CD1c-positive myeloid dendritic cell (primary cell): ENCODE measurements around the gene GJA10.

ENCODE experiments used
- DNase-seq: peaks from one replicate; pipeline ENCODE4 v3.0.0-alpha.2; 2016; ENCODE audit errors: extremely low spot score

The GJA10 gene

DNA sequence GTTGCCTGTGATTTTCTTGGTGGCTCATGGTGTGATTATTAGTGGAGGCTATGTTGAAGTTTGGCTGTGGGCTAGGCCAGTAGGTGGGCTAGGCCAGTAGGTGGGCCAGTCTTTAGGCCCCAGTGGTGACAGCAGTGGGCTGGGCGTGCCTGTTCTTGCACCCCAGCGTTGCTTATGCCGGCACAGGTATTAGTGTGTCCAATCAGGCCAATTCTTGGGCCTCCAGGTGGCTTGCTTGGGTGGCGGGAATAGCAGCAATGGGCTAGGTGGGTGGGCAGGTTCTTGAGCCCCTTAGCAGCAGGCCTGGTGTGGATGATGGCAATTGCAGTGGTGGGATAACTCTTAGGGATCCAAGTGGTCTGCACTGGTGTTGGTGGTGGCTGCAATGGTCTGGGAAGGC lies 22.9 kb downstream of the GJA10 start:
- no peak for DNase-seq

DNA sequence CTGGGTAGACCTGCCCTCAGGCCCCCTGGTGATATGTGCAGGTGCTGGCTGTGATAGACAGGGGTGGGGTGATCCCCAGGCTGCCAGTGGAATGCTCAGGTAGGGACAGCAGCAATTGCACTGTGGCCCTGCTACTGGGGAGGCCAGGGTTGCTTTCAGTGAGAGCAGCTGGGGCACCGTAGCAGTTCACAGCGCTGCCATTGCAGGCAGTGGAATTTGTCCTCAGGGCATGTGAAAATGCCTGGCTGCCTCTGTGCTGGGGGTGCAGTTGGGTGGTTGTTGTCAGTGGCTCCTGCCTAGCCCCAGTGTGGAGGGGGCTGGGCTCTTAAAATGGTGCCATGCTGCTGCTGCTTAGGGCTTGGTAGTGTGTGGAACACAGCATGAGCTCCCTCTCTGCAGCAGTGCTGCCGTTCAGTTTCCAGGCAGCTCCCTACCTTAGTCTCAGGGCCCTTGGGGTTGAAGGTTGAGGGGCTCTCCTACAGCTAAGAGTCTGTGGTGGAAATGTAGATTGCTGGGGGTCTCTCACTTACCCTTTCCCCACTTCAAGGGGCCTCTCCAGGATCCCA lies 23.6 kb downstream of the GJA10 start:
- DNase-seq = no peak

DNA sequence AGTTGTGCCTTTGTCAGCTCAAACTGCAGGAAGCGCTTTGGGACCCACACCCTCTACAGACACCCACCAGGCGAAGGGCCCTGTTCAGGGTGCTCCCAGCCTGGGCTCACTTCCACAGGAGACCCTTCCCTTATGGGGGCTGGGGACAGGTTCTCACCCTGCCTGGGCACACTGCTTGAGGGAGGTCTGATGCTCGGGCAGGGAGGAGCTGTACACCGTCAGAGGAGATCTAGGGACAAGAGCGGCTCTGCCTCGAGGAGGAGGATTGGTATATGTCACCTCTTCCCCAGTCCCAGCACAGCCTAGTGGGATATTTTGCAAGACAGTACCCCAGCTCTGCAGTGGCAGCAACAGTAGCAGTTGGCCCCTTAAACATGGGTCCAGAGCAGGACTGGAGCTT lies 26.9 kb downstream of the GJA10 start:
- no peak for DNase-seq

DNA sequence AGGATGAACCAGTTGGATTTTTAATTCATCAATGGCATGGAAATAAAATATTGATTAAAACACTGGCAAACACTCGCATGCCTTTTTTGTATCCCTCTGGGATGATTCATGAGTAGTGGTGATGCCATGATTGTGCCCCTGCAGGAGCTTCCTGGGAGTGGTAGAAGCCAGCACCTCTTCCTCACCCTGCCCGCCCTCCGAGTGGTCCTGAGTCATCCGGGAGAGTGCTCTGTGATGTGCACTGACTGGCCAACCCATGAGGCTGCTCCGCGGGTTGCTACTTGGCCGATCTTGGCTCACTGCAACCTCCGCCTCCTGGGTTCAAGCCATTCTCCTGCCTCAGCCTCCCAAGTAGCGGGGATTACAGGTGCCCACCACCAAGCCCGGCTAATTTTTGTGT lies 27.4 kb downstream of the GJA10 start:
- DNase-seq = no peak

DNA sequence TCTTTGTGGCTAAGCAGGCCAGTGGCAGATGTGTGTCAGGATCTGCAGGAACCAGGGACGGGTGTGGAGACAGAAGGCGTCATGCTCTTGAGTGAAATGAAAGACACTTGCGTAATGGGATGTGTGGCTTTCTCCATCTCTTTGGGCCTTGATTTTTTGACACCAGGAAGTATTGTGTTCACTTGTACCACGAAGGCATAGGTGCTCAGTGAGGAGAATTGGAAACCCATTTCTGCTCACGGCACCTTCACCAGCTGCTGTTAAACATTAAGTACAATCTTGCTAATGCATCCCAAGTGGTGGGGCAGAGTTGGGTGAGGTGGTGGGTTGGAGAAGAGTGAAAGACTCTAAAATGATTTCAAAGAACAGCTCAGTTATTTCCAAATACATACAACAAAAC lies 30.0 kb downstream of the GJA10 start:
- DNase-seq = no peak

DNA sequence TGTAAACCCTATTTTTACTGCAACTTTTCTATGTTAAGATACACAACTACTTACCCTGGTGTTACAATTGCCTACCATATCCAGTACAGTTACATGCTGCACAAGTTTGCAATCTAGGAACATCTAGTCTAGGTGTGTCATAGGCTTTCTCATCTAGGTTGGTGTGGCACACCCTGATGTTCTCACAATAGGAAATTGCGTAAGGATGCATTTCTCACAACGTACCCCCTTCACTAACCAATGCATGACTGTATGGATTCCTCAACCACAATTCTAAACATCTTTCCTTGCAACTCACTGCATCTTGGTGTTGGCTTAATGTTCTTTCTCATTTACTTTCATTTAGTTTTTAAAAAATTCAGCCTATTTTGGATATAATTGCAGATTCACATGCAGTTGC lies 31.6 kb downstream of the GJA10 start:
- DNase-seq = no peak

DNA sequence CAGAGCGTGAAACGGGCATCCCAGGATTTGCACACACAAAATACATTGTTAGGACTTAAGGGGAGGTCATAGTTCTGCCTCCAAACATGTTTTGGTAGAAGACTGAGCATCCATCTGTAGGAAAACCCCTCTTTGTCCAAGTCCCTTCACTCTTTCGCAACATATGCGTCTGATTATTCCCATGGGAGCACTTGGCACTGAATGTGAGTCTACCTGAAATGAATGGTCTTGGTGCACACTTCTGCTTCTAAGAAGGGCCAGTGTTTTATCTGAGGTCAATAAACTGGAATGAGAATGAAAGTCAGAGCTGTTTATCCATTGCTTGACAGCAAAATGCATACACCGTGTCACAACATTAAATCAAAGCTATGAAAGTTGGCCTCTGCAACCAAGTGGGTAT lies 33.0 kb downstream of the GJA10 start:
- DNase-seq = no peak

DNA sequence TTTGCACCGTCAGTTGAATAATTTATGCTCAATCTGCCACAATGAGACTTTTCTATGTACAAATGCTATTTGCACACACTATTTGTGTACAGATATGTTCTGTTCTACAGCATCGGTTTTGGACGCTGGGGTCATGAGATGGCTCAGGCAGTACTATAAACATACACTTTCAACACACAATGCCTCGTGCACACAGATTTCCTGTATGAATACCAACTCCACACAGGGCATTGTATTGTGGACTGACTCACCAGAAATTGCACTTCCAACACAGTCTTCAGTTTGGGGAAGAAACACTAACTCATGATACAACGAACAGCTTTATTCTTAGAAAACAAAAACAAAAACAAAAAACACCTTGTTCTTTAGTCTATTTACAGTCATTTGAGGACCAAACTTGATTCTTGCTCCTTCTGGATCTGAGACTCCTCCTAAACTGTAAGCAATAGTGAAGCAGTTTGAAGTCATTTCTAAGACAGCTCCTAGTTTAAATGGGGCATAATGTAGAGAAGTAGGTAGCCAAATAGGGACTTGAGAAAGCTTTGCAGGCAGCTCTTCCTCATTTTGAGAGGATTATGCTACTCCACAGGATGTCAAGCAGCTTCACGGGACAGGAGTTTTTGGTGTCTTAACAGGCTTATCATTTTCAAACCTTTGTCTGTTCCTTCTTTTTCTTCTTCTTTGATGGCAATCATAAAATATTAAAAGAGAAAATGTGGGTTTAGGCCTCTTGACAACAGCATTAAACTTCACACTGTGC lies 33.7 kb downstream of the GJA10 start:
- peak; percentile 56 for DNase-seq

DNA sequence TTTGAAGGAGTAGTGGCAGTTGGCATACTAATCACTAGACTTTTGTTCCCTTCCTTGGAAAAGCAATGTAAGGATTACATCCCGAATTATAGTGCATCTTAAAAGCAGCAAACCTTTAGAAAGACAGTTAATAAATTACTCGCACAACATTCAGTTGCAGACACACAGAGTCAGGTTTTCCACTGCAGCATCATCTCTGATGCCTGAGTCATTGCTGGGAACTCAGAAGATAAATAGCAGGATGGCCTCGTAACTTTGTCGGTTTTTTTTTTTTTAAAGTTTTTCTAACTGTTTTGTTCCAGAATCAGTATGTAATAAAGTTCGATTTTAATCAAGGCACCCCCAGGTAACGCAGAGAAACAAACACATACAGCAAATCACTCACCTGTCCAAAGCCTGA lies 34.3 kb downstream of the GJA10 start:
- no peak for DNase-seq

DNA sequence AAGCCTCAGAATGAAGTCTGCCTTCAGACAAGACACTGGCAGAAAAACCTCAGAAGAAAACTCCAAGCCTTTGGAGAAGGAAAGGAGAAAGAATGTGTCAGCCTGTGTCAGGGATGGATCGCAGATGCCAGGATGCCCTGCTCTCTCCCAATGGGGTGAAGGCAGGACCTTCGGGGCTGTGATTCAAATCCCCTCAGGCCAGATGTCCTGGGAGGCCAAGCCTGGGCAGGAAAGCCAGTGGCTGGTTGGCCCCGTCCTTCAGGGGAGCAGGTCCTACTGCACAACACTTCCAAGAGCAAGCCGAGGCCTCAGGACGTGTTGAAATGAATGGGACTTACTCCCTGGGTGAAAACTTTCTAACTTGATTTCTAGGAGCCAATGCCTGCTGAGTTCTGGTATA lies 36.5 kb downstream of the GJA10 start:
- no peak for DNase-seq

DNA sequence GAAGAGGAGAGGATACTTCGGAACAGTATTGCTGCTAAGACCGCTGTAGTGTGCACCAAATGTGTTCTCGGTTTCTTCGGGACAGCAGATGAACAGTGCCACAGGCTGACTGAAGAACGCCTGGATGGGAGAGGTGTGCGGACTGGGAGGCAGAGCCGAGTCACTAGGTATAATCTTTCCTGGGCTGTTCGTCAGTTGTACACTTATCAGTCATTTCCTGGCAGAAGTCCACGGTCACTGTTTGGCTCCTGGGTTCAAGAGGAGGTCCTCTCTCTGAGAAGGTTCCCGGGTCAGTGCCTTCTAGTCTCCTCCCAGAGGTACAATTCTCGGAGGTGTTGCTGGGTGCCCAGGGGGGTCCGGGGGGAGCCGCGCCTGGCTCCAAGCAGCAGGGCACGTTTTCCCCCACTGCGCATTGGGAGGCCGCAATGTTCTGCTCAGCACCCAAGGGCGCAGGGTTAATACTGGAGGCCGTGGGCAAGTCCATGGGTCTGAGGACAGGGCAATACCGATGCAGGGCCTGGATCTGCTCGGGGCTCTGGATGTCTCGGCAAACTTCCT lies 38.1 kb downstream of the GJA10 start:
- DNase-seq = no peak

DNA sequence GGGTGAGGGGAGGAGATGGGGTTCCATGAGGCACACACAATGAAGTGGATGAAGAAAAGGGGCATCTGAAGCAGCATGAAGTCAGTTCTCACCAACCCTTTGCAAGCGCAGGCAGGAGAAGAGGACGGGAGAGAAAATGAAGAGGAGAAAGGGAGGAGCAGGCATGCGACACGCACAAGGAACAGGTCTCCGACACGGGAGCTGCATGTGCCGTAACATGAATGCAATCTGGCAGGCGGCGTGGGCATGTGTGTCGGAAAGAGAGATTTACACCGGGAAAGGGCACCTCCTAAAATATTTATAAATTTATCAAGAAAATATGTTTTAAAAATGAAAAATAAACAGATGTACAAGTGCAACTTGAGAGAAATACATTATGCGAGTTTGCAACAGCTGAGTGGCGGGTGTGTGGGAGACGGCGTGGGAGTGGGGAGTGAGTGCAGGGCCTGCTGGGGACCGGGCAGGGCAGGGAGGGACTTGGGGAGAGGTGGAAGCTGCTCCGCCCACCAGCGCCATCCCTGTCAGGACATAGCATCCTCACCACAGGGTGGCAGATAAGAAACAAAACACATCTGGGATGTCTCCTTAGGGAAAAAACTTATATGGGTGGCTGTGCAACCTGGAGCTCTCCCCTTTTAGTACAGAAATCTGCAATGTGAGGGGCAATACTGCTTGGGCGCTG lies 40.6 kb downstream of the GJA10 start:
- DNase-seq = no peak

DNA sequence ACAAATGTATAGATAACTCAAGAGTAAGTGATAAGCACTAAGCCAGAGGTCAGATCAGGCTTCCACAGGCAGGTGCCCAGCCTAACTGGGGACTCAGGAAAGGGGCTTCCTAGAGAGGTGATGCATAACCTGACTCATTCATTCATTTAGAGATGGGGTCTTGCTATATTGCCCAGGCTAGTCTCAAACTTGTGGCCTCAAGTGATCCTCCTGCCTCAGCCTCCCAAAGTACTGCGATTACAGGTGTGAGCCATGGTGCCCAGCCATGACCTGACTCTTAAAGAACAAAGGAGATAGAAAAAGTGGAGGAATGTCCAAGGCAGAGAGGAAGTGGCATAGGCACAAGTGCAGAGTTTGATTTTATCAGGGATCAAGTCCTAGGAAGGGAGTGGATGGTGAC lies 41.9 kb downstream of the GJA10 start:
- no peak for DNase-seq

DNA sequence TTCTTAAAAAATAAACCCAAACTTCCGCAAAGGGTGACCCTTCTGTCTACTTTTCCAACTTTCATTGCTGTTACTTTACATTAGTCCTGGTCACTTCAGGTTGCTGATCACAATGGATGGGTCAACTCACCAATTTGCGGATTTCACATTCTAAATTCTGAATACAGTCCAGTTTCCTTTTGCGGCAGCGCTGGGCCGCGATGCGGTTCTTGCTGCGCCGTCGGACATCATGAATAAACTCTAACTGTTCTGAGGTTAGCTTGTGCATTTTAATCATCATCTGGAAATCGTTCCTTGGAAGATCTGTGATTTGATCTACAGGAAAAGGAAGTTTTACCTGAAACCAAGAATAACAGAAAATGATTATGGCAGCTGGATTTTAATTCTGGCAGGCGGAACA lies 43.7 kb downstream of the GJA10 start:
- no peak for DNase-seq

DNA sequence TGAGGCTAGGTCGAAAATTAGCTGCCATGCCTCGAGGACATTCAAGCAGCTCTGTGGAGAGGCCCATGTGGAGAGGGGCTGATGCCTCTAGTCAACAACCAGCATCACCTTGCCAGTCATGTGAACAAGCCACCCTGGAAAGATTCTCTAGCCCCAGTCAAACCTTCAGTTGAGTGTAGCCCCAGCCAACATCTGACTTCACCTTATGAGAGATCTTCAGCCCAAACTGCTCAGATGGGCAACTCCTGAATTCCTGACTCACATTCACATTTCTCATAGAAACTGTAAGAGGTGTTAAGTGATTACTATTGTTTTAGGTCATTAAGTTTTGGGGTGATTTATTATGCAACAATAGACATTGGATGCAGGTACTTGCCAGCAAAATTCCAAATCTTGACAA lies 44.9 kb downstream of the GJA10 start:
- DNase-seq = no peak

DNA sequence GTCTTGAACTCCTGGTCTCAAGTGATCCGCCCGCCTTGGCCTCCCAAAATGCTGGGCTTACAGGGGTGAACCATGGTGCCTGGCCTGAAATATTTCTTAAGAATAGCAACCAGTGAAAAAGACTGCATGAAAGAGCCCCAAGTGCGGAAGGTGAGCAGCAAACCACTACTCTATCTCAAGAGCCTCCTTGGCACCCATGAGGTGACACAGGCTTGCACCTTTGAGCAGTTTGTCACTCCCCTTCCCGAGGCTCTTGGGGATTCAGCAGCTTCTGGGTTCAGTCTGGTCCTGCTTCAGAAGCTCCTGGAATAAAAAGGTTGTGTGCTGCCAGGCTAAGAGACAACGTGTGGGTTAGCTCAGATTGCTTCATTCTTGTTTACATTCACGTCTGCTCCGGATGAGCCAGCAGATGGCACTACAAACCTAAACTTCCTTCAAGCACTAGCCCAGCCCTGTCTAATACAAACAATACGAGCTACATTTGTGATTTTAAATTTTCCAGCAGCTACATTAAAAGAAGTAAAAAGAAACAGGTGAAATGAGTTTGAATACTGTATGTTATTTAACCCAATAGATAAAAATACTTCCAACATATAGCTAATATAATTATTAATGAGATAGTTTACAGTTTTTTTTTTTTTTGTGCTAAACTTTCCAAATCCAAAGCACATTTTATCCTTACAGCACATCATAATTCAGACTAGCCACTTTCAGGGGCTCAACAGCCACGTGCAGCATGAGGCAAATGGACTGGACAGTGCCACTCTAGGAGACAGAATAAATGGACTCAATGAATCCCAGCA lies 46.2 kb downstream of the GJA10 start:
- peak; percentile 78 for DNase-seq

DNA sequence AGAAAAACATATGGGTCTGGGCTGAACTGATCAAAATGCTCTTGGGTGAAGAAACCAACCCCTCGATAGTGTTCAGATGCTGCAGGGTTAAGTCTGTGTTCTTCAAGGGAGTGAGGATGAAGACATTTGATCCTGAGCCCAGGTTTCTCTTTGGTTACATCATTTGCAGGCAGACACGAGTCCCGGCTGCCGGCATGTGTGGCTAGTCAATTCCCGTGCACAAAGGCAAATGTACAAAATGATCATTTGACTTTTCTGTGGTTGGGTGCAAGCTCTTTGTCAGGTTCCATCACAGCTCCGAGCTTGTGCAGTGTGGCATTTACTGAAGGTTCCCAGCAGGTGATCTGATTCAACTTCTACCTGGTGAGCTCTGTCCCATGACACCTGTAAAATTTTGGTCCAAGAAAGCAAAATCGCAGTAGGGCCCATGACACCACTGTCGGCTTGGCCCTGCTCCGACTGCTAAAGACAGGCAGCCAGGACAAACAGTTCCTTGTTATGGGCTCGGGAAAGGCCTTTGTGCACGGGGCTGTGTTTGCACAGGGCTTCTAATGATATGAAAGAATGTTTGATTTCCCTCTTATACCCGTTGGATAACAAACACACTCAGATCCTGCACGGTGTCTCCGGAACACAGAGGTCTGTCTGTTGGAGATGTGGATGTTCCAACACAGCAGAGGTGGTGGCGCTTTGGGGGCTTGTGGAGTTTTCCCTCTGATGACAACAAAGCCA lies 46.9 kb downstream of the GJA10 start:
- no peak for DNase-seq

DNA sequence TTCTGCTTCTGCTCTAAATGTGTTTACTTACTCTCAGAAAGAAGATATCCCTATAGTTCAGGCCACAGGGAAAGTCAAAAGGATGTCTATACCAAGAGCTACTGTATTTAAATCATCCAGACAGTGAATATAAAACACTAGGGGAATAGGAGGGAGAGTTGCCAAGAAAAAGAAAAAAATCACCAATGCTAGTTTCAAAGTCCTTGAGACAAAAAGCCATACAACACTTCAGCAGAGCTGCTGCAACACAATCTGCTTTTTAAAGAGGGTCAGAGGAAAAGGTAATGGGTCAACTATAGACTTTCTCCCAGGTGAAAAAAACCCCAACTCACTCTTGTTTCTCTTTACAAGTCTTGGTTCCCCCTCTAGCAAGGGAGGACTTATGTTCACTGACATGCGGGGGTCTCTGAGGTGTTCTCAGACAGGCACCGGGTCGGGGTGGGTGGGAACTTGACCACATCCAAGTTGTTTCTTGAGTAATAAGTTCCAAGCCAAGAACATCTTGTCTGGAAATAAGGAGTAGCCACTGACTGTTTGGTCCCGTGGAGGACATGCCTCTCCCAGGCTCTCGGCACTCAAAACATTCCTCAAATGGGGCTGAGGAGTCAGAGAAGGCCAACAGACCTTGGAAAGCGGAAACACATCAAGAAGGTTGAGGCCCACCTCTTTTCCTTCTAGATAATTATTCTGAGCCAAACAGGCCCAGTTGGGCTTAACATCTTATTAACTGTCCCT lies 47.7 kb downstream of the GJA10 start:
- DNase-seq = no peak

DNA sequence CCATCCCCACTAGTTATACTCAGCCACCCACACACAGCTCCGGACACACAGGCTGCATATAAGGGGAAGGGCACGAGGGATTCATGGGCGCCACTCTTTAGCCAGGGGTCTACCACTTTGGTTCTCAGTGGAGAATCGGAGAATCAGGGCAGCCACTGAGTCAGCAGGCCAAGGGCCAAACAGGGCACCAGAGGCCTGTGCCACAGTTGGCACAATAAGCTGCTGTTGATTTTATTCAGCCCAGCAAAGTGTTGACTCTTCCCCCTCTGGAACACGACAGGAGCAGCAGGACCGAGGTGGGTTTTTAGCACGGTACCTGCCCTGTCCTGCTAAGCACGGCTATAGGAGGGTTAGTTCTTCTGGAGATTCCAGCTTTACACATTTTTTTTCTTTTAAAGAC lies 48.3 kb downstream of the GJA10 start:
- DNase-seq = no peak

DNA sequence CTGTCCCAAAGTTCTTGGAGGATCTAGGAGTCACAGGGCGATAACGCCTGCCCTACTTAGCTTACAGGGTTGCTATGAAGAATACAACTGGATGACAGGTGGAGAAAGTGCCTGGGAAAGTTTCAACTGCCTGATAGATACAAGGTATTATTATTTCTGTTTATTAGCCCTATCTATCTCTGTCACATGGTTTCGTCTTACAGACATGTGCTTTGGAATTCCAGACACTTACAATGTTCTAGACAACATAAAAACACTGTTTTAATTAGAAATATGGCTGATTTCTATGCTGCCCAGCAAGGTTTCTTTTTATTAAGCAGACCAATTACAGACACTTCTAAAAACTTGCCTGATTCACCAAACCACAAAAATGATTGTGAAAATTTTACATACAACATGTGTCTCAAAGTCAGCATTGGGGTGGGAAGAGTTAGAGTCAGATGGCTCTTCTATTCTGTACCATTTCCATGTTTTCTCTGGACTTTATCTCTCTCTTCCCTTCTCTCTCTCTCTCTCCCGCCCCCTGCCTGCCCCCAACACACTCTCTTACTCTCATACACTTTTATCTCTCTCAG lies 50.0 kb downstream of the GJA10 start:
- DNase-seq = no peak
